Epithelial cell of proximal tubule (primary cell): ENCODE measurements around the gene ZMYM2. TPM values are rescaled to one million over a fixed set of nuclear protein-coding genes. Genes with fewer than 3 reads are reported as not detected.
"Not testable (repeated sequence)": the region's sequence is repeated elsewhere in the genome, so short reads cannot be mapped to it uniquely, and the experiment has no call there.

Experiments used
- DNase-seq: peaks from one replicate; pipeline ENCODE4 v3.0.0-alpha.2; 2011; ENCODE audit warnings: low read depth
- H3K4me3 ChIP-seq: 2 replicates; pipeline ENCODE4 v1.5.1; 2011; ENCODE audit warnings: low read depth, mild to moderate bottlenecking, low read length
- total RNA-seq: library from RNA; depleted of rRNA; stranded (reverse); fragments of >200 nt; gene quantifications from 2 replicates; pipeline ENCODE4 v1.2.3, GENCODE V29; 2015
- TF ChIP-seq, protein P1 (sequence below): conservative IDR thresholded peaks from 2 replicates; pipeline ENCODE4 v1.5.1; 2012; ENCODE audit warnings: low read depth, mild to moderate bottlenecking, low read length

Gene ZMYM2
- total RNA-seq, 1 donor from 2014 or later, result 27.9 TPM

DNA sequence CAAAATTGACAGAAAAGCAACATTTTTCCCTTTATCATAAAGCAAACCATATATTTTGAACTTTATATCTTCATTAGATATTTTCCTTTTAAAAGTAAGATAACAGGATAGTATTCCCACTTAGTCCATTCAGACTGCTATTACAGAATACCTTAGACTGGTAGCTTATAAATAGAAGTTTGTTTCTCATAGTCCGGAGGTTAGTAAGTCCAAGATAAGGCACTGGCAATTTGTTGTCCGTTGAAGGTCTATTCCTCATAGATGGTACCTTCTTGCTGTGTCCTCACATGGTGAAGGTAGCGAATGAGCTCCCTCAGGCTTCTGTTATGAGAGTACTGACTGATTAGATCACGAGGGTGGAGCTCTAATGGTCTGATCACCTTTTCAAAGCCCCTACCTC lies 70.4 kb downstream of the ZMYM2 start:
- TF ChIP-seq, protein P1, sequence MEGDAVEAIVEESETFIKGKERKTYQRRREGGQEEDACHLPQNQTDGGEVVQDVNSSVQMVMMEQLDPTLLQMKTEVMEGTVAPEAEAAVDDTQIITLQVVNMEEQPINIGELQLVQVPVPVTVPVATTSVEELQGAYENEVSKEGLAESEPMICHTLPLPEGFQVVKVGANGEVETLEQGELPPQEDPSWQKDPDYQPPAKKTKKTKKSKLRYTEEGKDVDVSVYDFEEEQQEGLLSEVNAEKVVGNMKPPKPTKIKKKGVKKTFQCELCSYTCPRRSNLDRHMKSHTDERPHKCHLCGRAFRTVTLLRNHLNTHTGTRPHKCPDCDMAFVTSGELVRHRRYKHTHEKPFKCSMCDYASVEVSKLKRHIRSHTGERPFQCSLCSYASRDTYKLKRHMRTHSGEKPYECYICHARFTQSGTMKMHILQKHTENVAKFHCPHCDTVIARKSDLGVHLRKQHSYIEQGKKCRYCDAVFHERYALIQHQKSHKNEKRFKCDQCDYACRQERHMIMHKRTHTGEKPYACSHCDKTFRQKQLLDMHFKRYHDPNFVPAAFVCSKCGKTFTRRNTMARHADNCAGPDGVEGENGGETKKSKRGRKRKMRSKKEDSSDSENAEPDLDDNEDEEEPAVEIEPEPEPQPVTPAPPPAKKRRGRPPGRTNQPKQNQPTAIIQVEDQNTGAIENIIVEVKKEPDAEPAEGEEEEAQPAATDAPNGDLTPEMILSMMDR, result no peak
- H3K4me3 ChIP-seq, result no peak overlapping the region
- no peak for DNase-seq

DNA sequence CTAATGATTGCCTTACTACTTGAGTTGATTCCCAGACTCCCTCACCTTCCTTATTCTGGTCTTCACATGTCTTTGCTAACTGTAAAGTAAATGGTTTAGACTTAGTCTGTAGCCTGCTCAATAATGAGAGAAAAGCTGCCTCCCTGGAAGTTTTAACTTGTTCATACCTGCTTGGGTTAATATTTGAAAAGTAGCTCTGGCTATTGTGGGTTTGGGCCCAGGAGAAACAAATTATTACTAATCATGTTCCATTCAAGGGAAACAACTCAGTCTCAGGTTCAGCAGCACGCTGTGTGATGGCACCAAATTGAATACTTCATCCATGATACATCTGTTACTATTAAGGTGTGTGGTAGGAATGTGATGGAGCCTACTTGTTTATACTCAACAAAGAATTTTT lies 75.0 kb downstream of the ZMYM2 start:
- no peak for DNase-seq
- TF ChIP-seq, protein P1, result no peak
- H3K4me3 ChIP-seq, result no peak overlapping the region

DNA sequence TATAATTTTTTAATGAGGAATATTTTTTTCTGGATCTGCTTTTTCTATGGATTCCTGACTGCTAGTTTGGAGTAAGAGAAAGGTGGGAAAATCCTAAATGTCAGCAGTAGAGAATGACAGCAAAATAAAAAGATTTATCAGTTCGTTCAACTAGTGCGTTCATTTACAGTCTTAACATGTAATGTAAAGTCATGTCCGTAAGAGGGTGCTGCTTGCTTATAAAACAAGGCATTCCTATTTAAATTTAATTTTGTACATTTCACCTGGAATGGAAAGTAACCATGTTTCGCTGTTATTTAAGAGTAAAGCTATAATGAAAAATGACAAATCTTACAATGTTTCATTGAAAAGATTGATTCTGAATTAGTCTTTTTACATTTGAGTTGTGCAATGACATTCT lies 76.6 kb downstream of the ZMYM2 start:
- TF ChIP-seq, protein P1, result no peak
- H3K4me3 ChIP-seq, result no peak overlapping the region
- DNase-seq, result no peak

DNA sequence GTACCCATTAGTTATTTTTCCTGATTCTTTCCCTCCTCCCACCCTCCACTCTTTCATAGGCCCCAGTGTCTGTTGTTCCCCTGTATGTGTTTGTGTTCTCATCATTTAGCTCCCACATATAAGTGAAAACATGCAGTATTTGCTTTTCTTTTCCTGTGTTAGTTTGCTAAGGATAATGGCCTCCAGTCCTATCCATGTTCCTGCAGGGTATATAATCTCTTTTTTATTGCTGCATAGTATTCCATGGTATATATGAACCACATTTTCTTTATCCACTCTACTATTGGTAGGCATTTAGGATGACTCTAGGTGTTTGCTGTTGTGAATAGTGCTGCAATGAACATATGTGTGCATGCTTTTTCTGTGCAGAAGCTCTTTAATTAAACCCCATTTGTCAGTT lies 79.4 kb downstream of the ZMYM2 start:
- TF ChIP-seq, protein P1, result no peak
- no peak overlapping the region for H3K4me3 ChIP-seq
- DNase-seq, result no peak

DNA sequence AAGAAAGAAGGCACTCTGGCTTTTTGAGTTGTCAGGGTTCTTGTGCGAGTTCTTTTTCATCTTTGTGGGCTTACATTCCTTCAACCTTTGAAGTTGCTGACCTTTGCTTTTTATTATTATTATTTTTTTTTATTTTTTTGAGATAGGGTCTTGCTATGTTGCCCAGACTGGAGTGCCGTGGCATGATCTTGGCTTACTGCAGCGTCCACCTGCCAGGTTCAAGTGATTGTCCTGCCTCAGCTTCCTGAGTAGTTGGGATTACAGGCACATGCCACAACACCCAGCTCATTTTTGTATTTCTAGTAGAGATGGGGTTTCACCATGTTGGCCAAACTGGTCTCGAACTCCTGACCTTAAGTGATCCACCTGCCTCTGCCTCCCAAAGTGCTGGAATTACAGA lies 84.1 kb downstream of the ZMYM2 start:
- H3K4me3 ChIP-seq, DNase-seq: not testable (repeated sequence)

DNA sequence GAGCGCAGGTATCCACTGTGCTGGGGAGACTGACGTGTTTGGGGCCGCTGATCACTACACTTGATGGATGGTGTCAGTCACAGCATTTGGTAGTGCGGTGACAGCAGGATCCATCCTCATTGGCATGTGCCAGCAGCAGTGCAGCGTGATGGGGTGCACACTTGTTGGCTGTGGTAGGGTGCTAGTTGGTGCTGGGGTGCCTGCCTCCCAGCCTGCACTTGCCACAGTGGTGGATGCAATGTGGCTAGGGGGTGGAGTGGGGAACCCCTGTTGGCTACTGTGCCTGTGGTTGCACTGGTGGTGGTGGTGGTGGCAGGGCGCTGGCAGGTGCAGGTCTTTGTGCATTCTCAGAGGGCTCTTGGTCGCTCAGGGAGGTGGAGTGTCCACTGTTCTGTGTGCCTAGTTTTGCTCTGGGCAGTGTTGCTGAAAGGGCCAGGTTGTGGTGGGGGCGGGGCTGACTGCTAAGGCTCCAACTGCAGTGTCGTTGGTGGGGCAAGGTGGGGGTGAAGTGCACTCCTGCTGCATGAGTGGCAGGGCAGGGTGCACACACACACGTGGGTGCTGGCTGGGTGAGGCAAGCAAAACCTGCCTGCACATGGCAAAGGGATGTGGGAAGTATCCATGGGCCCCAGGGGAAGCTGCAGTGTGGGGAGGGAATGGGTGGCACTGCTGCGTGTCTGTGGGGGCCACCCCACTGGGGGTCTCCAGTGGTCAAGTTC lies 84.8 kb downstream of the ZMYM2 start:
- TF ChIP-seq, protein P1, result no peak
- DNase-seq, result no peak
- no peak overlapping the region for H3K4me3 ChIP-seq

DNA sequence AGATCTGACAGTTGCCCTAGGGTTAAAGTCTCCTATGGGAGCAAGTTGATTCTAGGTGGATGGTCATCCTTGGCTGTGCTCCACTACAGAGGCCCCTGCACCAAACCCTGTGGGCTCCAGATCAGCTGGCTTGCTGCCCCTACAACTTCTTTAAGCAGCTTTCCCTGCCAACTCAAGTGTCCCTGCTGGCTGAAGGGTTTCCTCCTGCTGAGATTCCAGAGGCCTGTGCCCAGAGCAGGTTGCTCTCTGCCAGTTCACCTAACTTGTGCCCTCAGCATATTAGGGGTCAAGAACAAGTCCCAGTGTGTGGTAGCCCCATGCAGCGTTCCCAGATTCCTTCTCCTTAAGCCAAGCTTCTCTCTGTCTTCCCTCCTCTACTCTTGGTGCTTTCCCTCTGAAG lies 85.6 kb downstream of the ZMYM2 start:
- no peak for DNase-seq
- TF ChIP-seq, protein P1, result no peak
- H3K4me3 ChIP-seq, result no peak overlapping the region
